ENCODE measurements around the gene RANBP3L.

RANBP3L gene

GRCh38 chr5:36217567-36217966 is 84.1 kb downstream of the RANBP3L start:
- no peak overlapping the region for H3K4me3 ChIP-seq (ENCODE audit: low read depth, low read length)
- no peak for DNase-seq (ENCODE audit: low read depth)
- TF ChIP-seq CTCF (IDR thresholded peaks at IDR 0.05; ENCODE audit: low read depth, low read length, missing control alignments), result no peak

DNA sequence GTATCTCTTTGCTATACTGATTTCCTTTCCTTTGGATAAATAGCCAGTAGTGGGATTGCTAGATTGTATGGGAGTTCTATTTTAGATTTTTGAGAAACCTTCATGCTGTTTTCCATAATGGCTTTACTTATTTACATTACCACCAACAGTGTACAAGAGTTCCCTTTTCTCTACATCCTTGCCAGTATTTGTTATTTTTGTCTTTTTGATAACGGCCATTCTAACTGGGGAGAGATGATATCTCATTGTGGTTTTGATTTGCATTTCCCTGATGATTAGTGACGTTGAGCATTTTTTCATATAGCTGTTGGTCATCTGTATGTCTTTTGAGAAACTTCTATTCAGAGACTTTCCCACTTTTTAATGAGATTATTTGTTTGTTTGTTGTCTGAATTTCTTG is 85.8 kb downstream of the RANBP3L start:
- no peak for TF ChIP-seq CTCF (IDR thresholded peaks at IDR 0.05; ENCODE audit: low read depth, low read length, missing control alignments)
- no peak overlapping the region for H3K4me3 ChIP-seq (ENCODE audit: low read depth, low read length)
- DNase-seq (ENCODE audit: low read depth), result no peak

DNA sequence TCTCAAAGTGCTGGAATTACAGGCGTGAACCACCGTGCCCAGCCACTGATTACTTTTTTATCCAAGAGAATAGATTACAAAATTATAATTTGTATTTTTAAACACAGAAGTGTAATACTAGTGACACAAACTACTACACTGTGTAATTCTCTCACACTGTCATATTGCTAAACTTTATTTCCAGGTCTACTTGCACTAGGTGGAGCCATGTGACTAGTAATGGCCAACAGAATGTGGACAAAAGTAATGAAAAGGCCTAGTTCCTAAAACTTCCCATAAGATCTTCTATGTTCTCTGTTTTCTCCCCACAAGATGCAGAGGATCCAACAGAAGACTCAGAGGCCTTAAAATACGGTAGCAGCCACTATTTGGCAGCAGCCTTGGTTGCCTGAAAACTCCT is 87.3 kb downstream of the RANBP3L start:
- TF ChIP-seq CTCF (IDR thresholded peaks at IDR 0.05; ENCODE audit: low read depth, low read length, missing control alignments), result no peak
- H3K4me3 ChIP-seq (ENCODE audit: low read depth, low read length), result no peak overlapping the region
- no peak for DNase-seq (ENCODE audit: low read depth)

DNA sequence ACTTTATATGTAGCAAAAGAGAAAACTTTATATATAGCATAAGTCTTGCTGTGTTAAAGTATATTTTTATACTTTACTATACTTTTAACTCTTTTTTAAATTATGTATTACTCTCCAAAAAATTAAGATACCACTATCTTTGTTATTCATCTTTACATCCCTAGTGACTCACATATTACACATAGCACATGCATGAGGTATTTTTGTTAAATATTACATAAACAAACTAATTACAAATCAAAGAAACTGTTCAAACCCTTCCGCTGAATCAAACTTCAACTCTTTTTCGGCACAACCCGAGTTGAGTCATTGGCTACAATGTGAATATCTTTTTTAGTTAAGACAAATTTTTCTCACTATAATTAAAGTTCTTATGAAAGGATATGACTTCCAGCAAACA is 92.0 kb downstream of the RANBP3L start:
- H3K4me3 ChIP-seq (ENCODE audit: low read depth, low read length), result no peak overlapping the region
- no peak for TF ChIP-seq CTCF (IDR thresholded peaks at IDR 0.05; ENCODE audit: low read depth, low read length, missing control alignments)
- DNase-seq (ENCODE audit: low read depth), result no peak

- DNase-seq (ENCODE audit: low read depth), result no peak
- no peak overlapping the region for H3K4me3 ChIP-seq (ENCODE audit: low read depth, low read length)
- no peak for TF ChIP-seq CTCF (IDR thresholded peaks at IDR 0.05; ENCODE audit: low read depth, low read length, missing control alignments)
Observed at GRCh38 chr5:36208786-36209185, 92.9 kb downstream of the RANBP3L start.

DNA sequence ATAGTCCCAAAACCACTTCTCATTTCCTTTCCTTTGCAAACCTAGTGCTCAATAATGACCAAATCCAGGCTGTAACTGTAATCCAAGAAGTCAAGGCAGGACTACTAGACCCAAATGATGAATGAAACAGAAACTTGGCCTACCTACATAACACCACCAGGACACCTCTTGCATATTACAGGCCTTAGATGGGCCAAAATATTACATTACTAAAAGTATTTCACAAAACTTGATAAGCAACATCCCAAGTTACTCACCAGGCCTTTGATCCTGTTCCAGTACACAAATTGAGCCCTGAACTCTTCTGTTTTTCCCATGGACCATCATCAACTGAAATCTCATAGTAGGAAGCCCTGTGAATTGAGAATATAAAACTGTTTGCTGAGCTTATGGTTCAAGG is 94.8 kb downstream of the RANBP3L start:
- no peak for TF ChIP-seq CTCF (IDR thresholded peaks at IDR 0.05; ENCODE audit: low read depth, low read length, missing control alignments)
- DNase-seq (ENCODE audit: low read depth), result no peak
- H3K4me3 ChIP-seq (ENCODE audit: low read depth, low read length), result no peak overlapping the region

- no peak for TF ChIP-seq CTCF (IDR thresholded peaks at IDR 0.05; ENCODE audit: low read depth, low read length, missing control alignments)
- no peak overlapping the region for H3K4me3 ChIP-seq (ENCODE audit: low read depth, low read length)
- DNase-seq (ENCODE audit: low read depth), result no peak
Observed at GRCh38 chr5:36205329-36205728, 96.4 kb downstream of the RANBP3L start.

Data from GM12864 (cell line).